Mononuclear cell (primary cell): ENCODE results near the gene CYP1A2. TPM values are rescaled to one million over a fixed set of nuclear protein-coding genes. Genes with fewer than 3 reads are reported as not detected.

Experiments used
- H3K27me3 ChIP-seq: 2 replicates; pipeline ENCODE4 v1.6.0; 2011; ENCODE audit warnings: low read length, control low read depth; ENCODE audit not compliant: insufficient read depth
- H3K4me1 ChIP-seq: 2 replicates; pipeline ENCODE4 v1.5.1; 2011; ENCODE audit warnings: mild to moderate bottlenecking, low read length, control low read depth; ENCODE audit not compliant: insufficient read depth
- H3K4me3 ChIP-seq: 2 replicates; pipeline ENCODE4 v1.5.1; 2011; ENCODE audit warnings: mild to moderate bottlenecking, low read length, moderate library complexity
- H3K9me3 ChIP-seq: 2 replicates; pipeline ENCODE4 v1.5.1; 2011; ENCODE audit warnings: low read depth, mild to moderate bottlenecking, control low read depth, low read length
- total RNA-seq: library from RNA; depleted of rRNA; stranded (reverse); fragments of >200 nt; gene quantifications from one replicate; pipeline ENCODE4 v1.2.3, GENCODE V29; 2012

Gene CYP1A2
- total RNA-seq: not detected

- Histone ChIP-seq H3K4me3 (no peak within 1 kb of the TSS), H3K27me3 (no peaks in the 10 kb centered on the region)
Measured at GRCh38 chr15:74748322-74748946, at the start of gene CYP1A2. TSS of gene CYP1A2 (plus strand) at chr15:74748845. CDS start at chr15:74749739, 894 bp downstream.

DNA sequence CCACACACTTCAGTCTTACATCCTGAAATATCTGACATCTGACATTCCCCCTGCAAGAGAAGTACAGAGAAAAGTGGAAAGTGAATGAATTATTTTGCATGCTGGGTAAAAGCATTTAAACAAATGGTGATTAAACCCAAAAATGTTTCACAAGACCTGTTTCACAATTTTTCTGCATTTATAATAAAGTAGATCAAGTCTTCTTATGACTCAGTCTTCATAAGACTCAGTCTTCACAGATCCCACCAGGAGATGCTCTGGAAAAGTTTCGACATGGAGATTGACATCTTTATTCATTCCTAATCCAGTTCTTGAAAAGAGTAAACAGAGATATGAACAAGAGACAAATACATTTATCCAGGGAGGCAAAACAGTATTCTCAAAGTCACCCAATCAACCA is 39.6 kb upstream of the CYP1A2 start:
- Histone ChIP-seq H3K27me3 (peaks cover 6% of the 10 kb centered on the region), H3K4me3 (no peak overlapping the region), H3K9me3 (no peaks in the 10 kb centered on the region), H3K4me1 (peaks cover 45% of the 10 kb centered on the region)

More at GRCh38 chr15:74748322-74748946, at the start of gene CYP1A2:
- Histone ChIP-seq H3K4me1 (no peaks in the 10 kb centered on the region), H3K9me3 (no peaks in the 10 kb centered on the region)

GRCh38 chr15:74709892-74710291 is 38.8 kb upstream of the CYP1A2 start:
- Histone ChIP-seq H3K4me1 (peaks cover 45% of the 10 kb centered on the region), H3K4me3 (no peak overlapping the region)

GRCh38 chr15:74710319-74711094 is 38.1 kb upstream of the CYP1A2 start:
- Histone ChIP-seq H3K9me3 (no peaks in the 10 kb centered on the region), H3K4me1 (peaks cover 45% of the 10 kb centered on the region), H3K27me3 (peaks cover 6% of the 10 kb centered on the region), H3K4me3 (no peak overlapping the region)

More at GRCh38 chr15:74709892-74710291, 38.8 kb upstream of the CYP1A2 start:
- Histone ChIP-seq H3K9me3 (no peaks in the 10 kb centered on the region), H3K27me3 (peaks cover 6% of the 10 kb centered on the region)

DNA sequence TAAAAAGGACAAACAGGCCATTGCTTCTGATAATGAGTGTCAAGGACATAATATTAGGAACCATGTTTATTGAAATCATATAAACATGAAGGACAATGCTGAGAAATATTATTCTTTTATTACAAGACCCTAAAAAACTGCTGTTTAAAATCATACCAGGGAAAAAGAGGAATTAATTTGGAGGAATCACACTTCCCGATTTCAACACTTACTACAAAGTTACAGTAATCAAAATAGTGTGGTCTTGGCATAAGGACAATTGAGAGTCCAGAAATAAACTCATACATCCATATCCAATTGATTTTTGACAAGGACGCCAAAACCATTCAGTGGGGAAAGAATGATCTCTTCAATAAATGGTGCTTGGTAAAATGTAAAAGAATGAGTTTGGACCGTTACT is 36.3 kb upstream of the CYP1A2 start:
- peaks cover 52% of the 10 kb centered on the region for H3K4me1 ChIP-seq
- H3K9me3 ChIP-seq: no peaks in the 10 kb centered on the region
- no peaks in the 10 kb centered on the region for H3K27me3 ChIP-seq
- H3K4me3 ChIP-seq: no peak overlapping the region

DNA sequence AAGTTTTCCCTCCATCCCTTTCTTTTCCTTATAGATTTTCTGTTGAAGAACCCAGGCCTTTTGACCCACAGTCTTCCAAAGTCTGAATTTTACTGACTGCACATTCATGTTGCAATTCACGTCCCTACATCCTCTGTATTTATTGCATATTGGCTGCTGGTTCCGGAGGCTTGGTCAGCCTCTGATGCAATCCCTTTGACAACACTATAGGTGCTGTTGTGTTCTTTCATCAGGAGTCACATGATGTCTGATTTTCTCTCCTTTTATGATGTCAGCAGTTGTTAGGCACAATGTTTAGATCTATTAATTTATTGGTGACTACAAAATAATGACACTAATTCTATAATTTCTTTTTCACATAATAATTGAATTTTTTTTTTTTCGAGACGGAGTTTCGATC is 32.0 kb upstream of the CYP1A2 start:
- no peaks in the 10 kb centered on the region for H3K27me3 ChIP-seq
- no peaks in the 10 kb centered on the region for H3K9me3 ChIP-seq
- H3K4me1 ChIP-seq: peaks cover 18% of the 10 kb centered on the region
- no peak overlapping the region for H3K4me3 ChIP-seq

GRCh38 chr15:74722591-74722990 is 26.1 kb upstream of the CYP1A2 start:
- H3K4me1 ChIP-seq: peaks cover 15% of the 10 kb centered on the region
- H3K4me3 ChIP-seq: no peak overlapping the region
- H3K27me3 ChIP-seq: peaks cover 23% of the 10 kb centered on the region
- H3K9me3 ChIP-seq: no peaks in the 10 kb centered on the region

DNA sequence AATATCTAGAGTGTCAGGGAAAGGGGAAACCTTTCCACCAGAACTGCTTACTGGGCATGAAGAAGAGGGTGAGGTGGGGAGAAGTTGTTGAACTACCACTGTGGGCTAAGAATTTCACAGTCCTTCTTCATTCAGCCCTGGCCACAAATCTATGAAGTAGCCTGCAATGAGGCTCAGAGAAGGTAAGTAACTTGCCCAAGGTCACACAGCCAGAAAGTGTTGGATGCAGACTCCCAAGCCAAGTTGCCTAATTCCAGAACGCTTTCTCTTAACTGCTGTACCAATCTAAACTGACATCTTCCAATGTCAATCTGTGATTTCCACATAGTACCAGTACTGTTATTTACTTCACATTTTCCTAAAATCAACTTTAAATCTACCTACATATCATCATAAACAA is 25.5 kb upstream of the CYP1A2 start:
- Histone ChIP-seq H3K9me3 (no peaks in the 10 kb centered on the region), H3K4me3 (no peak overlapping the region), H3K27me3 (peaks cover 27% of the 10 kb centered on the region), H3K4me1 (peaks cover 15% of the 10 kb centered on the region)

DNA sequence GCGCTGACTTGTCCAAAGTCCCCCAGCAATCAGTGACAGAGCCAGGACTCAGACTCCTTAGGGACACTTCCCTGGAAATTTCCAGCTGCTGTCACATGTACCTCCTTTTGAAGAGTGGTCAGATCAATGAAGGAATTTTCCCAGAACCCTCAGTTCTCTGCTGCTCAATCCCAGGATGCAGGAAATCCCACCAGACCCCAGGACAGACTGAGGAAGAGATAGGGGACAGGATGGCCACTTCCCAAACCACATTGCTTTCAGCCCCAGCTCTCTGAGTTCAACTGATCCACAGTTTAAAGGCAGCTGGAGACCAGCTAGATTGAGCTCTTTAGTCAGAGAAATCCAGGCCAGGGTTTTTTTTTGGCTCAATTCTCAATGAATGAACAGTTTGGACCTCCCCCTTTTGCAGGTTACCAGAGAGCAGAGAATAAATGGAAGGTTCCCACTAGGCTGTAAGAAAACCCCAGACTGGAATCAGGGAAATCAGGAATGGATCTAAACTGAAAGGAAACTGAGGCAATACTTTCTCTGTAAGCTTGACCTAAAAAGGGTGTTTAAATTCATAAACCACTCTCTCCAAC is 24.8 kb upstream of the CYP1A2 start:
- H3K9me3 ChIP-seq: no peaks in the 10 kb centered on the region
- H3K4me3 ChIP-seq: no peak overlapping the region
- peaks cover 27% of the 10 kb centered on the region for H3K27me3 ChIP-seq
- peaks cover 15% of the 10 kb centered on the region for H3K4me1 ChIP-seq

GRCh38 chr15:74724570-74725224 is 23.9 kb upstream of the CYP1A2 start:
- H3K4me1 ChIP-seq: peaks cover 15% of the 10 kb centered on the region

GRCh38 chr15:74725225-74725774 is 23.3 kb upstream of the CYP1A2 start, which contains the start of gene CYP1A1:
TSS of gene CYP1A1 (minus strand) at chr15:74725528. CDS start at chr15:74723097, 2,431 bp downstream.
- Histone ChIP-seq H3K4me1 (peaks cover 15% of the 10 kb centered on the region), H3K9me3 (no peaks in the 10 kb centered on the region), H3K4me3 (peak within 1 kb of the TSS; percentile 39), H3K27me3 (peaks cover 27% of the 10 kb centered on the region)

More at GRCh38 chr15:74724570-74725224, 23.9 kb upstream of the CYP1A2 start:
- Histone ChIP-seq H3K4me3 (no peak overlapping the region), H3K9me3 (no peaks in the 10 kb centered on the region), H3K27me3 (peaks cover 27% of the 10 kb centered on the region)

DNA sequence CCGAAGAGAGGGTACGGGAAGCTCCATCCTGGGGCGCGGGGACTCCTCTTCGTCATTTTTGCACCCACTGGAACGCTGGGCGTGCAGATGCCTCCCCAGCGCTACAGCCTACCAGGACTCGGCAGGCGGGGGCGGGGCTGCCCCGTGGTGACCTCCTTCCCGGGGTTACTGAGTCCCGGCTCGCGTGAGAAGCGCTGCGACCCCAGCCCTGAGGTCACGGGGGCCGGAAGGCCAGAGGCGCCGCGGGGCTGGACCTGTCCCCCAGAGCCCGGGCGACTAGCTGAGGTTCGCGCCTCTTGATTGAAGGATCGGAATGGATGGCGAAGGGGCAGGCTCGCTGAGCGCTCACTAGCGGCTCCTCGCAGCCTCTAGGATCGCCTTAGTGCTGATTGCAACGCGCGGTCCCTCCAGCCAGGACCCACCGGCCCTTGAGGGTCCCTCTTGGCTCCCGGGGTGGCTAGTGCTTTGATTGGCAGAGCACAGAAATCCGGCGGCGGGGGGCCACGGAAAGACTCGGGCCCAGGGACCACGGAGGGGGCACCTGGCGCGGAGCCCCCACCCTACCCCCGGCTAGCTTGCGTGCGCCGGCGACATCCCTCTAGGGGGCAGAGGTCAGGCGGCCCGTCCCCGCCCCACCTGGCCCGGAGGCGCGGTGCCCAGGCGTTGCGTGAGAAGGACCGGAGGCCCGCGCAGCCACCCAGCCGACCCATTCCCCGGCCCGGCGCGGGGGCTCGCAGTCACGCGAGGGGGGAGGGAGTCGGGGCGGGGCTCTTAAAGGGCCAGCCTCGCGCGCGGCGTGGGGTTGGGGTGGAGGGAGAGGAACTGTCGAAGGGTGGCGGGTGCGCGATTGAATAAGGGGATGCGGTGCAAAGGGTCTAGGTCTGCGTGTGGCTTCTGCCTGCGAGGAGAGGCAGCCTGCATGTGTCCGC is 22.5 kb upstream of the CYP1A2 start:
- Histone ChIP-seq H3K9me3 (no peaks in the 10 kb centered on the region), H3K4me1 (peaks cover 15% of the 10 kb centered on the region), H3K4me3 (peak overlapping the region; percentile 39), H3K27me3 (peaks cover 27% of the 10 kb centered on the region)

- Histone ChIP-seq H3K4me1 (peaks cover 15% of the 10 kb centered on the region), H3K27me3 (peaks cover 27% of the 10 kb centered on the region), H3K9me3 (no peaks in the 10 kb centered on the region), H3K4me3 (no peak overlapping the region)
Measured at GRCh38 chr15:74726774-74727164, 21.9 kb upstream of the CYP1A2 start.

DNA sequence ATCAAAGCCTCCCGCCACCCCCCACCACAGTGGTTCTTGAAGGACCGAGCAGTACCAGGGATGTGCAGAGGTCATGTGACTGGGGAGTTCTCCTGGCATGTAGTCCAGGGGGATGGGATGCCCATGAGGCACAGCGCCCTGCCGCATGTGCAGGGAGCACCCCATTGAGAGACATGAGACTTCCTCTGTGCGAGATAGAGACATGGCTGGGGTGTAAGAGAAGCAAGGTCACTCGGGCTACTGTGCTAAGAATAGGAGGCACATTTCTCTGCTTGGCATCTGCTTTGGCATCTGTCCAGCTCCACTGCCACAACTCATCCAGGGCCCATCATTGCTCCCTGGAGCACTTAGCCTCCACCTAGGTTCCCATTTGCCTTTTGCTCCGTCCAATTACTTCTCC is 20.9 kb upstream of the CYP1A2 start:
- peaks cover 15% of the 10 kb centered on the region for H3K4me1 ChIP-seq
- no peak overlapping the region for H3K4me3 ChIP-seq
- peaks cover 27% of the 10 kb centered on the region for H3K27me3 ChIP-seq
- no peaks in the 10 kb centered on the region for H3K9me3 ChIP-seq
